Urinary bladder (tissue), 4 donors: ENCODE measurements around the gene THBS3. TPM values are rescaled to one million over a fixed set of nuclear protein-coding genes. Genes with fewer than 3 reads are reported as not detected.
"Not testable (repeated sequence)": the region's sequence is repeated elsewhere in the genome, so short reads cannot be mapped to it uniquely, and the experiment has no call there.

Experiments used
- DNase-seq: peaks from one replicate; pipeline ENCODE4 v3.0.0-alpha.2; 2015; ENCODE audit errors: extremely low spot score
- H3K27ac ChIP-seq: one replicate; pipeline ENCODE4 v1.5.1; 2013; ENCODE audit warnings: low read depth, mild to moderate bottlenecking, moderate library complexity
- H3K36me3 ChIP-seq: one replicate; pipeline ENCODE4 v1.6.1; 2013; ENCODE audit warnings: mild to moderate bottlenecking, moderate library complexity; ENCODE audit not compliant: insufficient read depth
- H3K4me1 ChIP-seq: one replicate; pipeline ENCODE4 v1.6.1; 2013; ENCODE audit warnings: mild to moderate bottlenecking, moderate library complexity; ENCODE audit not compliant: insufficient read depth
- H3K4me3 ChIP-seq: one replicate; pipeline ENCODE4 v1.5.1; 2013; ENCODE audit warnings: low read depth, low read length
- WGBS: extraction: QIAGEN DNeasy Blood & Tissue Kit; methylation state at CpG from one replicate; pipeline ENCODE4 v1.1.7; 2013; 5-methylcytosine and 5-hydroxymethylcytosine counted together
- polyA plus RNA-seq: library from polyadenylated mRNA; stranded (reverse); fragments of 200-250 nt; gene quantifications from one replicate; pipeline ENCODE4 v1.2.3, GENCODE V29; 2013
- total RNA-seq: library from RNA; depleted of rRNA; stranded (reverse); fragments of >200 nt; gene quantifications from one replicate; pipeline ENCODE4 v1.2.3, GENCODE V29; 2014
- donor health status: healthy with polysubstance abuse.
- donor health status: healthy.

THBS3 gene
- total RNA-seq (57.2 TPM), polyA plus RNA-seq (24.5 TPM)

DNA sequence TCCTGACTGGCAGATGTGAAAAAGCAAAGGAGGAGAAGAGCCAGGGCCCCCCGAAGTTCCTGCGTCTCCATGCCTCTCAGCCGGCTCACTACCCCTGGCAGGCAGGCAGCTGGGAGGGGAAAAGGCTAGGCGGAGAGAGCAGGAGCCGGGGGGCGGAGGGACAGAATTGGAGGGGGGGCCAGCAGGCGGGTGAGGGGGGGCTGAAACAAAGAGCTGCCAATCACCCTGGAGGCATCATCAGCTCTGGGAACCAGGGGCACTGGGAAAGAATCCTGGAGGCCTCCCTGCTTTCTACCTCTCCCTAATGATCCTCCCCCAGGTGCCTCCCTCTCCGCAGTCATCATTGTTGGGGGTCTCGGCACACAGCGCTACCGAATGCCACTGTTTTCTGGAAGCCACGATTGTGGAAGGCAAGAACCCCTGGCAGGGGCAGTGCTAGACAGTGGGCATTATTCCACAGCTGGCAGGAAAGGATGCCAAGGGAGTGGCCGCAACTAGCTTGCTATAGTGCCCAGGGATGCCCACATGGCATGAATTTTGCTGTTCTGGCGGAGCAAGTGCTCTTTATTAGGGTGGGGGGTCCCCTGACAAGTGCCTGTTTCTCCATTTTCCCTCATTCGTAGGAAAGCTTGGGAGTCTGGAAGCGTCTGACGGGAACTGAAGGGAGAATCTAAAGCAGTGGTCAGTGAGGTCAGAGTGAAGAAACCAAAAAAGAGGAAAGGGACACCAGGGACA lies at the start of gene THBS3:
THBS3 (minus strand) TSS at position 92 of the 735 bp plus-strand sequence; CDS start at position 71, 21 bp downstream.
- WGBS: 10% methylated on average over 17 of the region's 17 CpGs
- no peak for DNase-seq
- no peaks in the 10 kb centered on the region for H3K4me1 ChIP-seq
- peak within 1 kb of the TSS; percentile 66 for H3K4me3 ChIP-seq
- H3K36me3 ChIP-seq: no peaks in the 10 kb centered on the region
- peak within 1 kb of the TSS; percentile 93 for H3K27ac ChIP-seq

DNA sequence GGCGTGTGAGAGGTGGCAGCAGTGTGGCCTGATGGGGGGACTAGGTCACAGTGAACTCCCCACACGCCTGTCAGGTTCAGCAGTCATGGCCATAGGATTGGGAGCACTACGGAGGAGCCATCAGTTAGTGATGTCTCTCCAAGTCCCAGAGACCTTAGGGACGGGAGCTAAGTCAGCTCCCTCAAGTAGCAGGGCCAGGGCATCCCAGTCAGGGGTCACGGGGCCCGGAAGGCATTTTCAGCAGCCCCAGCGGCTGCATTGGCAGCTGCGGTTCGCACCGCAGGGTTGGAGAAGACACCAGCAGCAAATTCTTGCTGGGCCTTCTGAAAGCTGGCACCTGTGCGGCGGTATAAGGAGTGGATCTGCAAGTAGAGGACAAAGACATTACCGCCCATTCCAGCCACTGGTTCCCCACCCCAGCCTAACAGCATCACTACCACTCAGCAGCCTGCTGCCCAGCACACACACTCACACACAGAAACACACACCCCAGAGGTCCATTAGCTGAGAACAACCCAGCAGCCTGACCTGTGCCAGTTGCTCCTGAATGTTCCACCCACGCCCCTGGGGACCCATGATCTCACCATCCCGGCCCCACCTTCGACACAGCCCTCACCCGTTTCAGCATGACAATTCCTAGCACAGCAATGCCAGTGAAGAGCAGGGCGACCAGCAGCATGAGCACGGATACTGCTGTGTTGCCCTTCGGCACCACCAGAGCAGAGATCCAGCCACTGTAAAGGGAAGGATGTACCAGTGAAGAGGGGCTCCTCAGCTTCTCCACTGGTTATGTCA lies 48.6 kb upstream of the THBS3 start:
- H3K27ac ChIP-seq: peak overlapping the region; percentile 87
- H3K4me3 ChIP-seq: no peak overlapping the region
- H3K36me3 ChIP-seq: peaks cover 2% of the 10 kb centered on the region
- H3K4me1 ChIP-seq: no peaks in the 10 kb centered on the region
- 73% methylated on average over 20 of the region's 20 CpGs for WGBS
- no peak for DNase-seq

DNA sequence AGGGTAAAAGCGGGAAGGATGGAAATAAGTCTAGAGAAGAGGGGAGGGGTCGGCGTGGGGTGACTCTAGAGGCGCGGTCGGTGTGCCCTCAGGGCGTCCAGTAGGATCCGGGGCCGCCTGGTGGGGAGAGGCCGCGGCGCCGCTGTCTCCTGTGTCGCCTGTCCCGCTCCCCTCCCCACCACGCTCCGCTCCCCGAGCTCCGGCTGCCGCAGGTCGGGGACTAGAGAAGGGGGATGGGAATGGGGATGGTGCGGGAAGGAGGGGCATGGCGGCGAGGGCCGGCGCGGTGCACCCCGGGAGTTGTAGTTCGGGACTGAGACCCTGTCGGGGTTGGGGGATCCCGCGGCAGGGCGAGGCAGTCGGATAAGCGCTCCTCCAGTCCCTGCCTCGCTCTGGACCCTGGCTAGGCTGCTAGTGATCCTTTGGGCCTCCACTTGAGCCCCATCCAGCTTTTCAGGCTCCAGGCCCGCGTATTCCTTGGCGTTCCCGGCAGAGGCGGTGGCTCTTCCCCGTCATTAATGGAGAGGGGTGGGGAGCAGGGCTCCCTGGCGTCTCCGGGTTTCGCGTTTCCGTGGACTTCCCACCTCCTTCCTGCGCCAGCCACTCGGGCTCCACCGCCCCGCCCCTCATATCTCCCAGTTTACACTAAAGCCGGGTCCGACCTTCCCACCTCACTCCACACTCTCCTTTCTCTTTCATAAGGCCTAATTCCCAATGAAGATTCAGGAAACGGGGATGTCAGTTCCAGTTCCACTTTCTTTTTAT lies 47.7 kb upstream of the THBS3 start, which contains the start of gene ENTREP3:
ENTREP3 (minus strand) TSS at position 241 of the 765 bp plus-strand sequence. CDS start 606 bp downstream, outside the sequence.
- Histone ChIP-seq H3K27ac (peak within 1 kb of the TSS; percentile 87), H3K36me3 (peaks cover 2% of the 10 kb centered on the region), H3K4me3 (peak within 1 kb of the TSS; percentile 75), H3K4me1 (no peaks in the 10 kb centered on the region)
- DNase-seq: peak; percentile 72
- WGBS: under 1% methylated on average over 54 of the region's 54 CpGs

DNA sequence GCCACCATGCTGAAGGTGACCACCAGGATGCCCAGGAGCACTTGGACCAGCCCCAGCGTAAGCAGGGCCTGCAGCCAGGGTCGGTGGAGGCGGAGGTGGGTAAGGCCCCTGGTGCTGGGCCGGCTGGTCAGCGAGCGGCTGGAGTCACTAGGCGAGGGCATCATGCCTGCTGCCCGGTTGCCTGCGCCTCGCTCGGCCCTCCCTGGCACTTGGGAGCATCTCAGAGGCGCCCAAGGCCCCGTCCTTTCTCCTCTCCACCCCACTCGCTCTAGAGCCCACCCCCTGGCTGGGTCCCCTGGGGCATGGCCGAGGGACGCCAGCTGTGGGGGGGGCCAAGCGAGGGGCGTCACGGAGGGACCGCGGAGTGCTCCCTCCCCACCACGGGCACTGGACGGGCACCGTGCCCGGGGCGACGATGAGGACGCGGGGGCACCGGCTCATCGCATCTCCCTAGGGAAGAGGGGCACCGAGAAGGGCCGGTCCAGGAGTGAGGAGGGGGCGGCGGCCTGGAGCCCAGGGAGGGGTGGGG lies 47.1 kb upstream of the THBS3 start:
- Histone ChIP-seq H3K36me3 (peaks cover 2% of the 10 kb centered on the region), H3K4me3 (peak overlapping the region; percentile 75), H3K27ac (peak overlapping the region; percentile 82), H3K4me1 (no peaks in the 10 kb centered on the region)
- WGBS: 2% methylated on average over 35 of the region's 35 CpGs
- DNase-seq: no peak

DNA sequence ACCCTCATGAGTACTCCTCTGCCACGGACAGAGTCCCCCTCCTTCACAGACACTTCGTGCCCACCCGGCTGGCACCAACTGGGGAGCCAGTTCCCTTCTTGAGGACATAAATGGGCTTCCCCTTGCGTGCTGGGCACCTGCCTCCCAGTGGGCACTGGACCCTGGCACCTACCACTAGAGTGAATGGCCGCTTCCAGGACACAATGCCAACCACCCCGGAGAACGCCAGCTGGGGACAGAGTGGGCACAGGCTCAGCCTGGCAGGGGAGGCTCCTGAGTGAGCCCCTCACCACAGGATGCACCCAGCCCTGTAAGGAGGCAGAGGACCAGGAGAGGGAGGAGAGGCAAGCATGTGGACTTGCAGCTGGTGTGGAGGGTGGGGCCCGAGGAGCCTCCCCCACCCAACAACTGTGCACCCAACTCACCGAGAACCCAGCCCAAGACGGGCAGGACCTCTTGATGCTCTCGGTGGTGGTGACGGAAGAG lies 46.6 kb upstream of the THBS3 start:
- Histone ChIP-seq H3K27ac (no peak overlapping the region), H3K4me3 (peak overlapping the region; percentile 75), H3K4me1 (no peaks in the 10 kb centered on the region), H3K36me3 (peaks cover 2% of the 10 kb centered on the region)
- WGBS: 33% methylated on average over 12 of the region's 12 CpGs
- no peak for DNase-seq

DNA sequence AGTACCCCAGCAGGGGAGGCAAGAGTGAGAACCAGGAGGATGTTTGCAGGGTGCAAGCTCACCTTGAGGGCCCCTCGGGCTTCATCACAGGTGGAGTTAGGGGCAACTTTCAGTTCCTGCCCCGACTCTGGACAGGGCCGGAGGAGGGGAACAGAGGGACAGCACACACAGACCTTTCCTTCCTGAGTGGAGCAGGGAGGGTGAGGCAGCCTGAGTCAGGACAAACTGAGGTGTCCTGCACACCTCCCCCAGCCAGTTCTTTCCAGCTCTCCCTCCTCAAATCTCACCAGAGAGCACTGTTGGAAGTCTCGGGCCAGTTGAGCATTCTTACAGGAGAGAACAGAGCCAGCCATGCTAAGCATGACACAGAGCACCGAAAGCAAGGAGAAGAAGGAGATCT lies 46.1 kb upstream of the THBS3 start:
- Histone ChIP-seq H3K27ac (no peak overlapping the region), H3K4me1 (no peaks in the 10 kb centered on the region), H3K4me3 (no peak overlapping the region), H3K36me3 (peaks cover 2% of the 10 kb centered on the region)
- 60% methylated on average over 5 of the region's 5 CpGs for WGBS
- no peak for DNase-seq

DNA sequence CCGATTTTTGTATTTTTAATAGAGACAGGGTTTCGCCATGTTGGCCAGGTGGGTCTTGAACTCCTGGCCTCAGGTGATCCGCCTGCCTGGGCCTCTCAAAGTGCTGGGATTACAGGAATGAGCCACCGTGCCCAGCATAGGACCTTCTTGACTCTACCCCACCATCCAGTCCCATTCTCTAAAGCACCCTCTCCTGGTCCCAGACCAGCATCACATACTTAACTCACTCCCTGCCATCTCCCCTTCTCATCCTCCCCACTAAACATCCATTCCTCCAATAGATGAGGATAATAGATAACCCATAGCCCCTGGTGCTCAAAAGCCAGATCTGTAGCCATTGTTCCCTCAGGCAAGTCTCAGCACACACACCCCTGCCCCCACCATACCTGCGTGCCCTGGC lies 45.5 kb upstream of the THBS3 start:
- Histone ChIP-seq H3K4me1 (no peaks in the 10 kb centered on the region), H3K36me3 (peaks cover 2% of the 10 kb centered on the region), H3K27ac (no peak overlapping the region), H3K4me3 (no peak overlapping the region)
- 82% methylated on average over 5 of the region's 5 CpGs for WGBS
- DNase-seq: no peak

DNA sequence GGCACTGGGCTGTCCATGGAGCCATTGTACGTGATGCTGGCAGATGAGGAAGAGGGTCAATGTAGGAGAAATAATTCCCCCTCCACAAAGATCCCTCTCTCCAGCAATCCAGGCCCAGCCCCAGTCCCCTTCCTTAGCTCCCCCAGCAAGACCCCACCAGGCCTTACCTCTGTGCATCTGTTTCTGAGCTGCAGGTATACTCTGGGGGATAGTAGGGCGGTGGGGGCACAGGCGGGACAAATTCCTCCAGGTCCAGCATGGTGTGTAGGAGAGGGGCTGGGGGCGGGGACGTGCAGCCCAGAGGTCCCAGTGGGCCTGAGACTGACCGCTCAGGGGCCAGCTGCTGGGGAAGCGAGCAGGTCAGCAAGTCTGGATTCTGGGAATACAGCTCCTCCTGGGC lies 43.9 kb upstream of the THBS3 start:
- no peak overlapping the region for H3K27ac ChIP-seq
- H3K4me3 ChIP-seq: no peak overlapping the region

DNA sequence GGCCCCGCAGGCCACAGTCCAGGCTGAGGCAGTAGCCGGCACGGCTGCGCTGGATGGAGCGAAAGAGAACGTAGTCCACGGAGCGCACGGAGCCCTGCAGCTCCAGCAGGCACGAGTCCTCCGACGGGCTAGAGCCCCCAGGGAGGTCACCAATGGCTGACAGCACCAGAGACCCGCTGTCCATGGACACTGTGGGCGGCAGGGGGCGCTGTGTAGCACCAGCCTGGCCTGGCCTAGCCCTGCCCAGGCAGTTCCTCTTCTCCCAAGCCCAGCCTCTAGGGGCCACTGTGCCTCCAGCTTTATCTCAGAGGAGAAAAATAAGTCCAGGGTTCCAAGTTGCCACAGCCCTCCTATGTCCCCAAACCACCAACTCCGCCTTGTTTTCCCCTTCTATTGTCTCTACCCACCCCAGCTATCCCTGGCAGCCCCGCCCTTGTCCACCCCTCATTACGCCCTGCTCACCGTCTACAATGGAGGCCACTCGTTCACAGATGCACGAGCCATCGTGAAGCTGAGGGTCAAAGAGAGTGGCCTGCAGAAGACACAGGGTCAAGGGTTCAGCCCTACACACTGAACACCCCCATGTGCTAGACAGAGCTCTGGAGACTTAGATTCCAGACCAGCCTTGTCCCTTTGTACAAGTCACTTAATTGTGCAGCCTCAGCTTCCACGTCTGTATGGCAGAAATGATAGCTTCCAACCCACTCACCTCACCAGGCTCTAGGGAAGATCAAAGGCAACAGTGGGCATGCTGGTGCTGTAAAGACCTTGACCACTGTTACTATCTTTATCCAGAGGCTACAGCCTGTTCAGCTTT lies 43.1 kb upstream of the THBS3 start:
- Histone ChIP-seq H3K4me3 (no peak overlapping the region), H3K27ac (no peak overlapping the region), H3K4me1 (no peaks in the 10 kb centered on the region), H3K36me3 (peaks cover 2% of the 10 kb centered on the region)
- DNase-seq: peak; percentile 79
- 16% methylated on average over 23 of the region's 23 CpGs for WGBS

More for the DNA sequence above, 43.9 kb upstream of the THBS3 start:
- no peaks in the 10 kb centered on the region for H3K4me1 ChIP-seq
- H3K36me3 ChIP-seq: peaks cover 2% of the 10 kb centered on the region
- WGBS: 84% methylated on average over 7 of the region's 7 CpGs
- no peak for DNase-seq

DNA sequence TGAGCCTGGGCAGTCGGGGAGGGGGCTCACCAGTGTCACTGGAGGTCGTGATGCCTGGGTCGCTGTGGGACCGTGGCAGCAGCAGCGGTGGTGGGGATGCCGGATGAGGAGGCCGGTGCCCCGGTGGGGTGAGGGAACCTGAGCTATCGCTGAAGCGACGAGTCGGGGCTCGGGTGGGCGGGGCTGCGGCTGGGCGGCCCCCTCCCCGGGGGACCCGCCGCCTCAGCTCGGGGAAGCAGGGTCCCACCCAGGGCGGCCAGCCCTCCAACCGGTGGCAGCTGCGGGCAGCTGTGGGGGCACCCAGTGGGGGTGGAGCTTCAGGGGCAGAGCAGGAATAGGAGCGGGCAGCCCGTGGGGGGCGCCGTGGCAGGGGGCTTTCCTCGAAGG lies 42.5 kb upstream of the THBS3 start:
- WGBS: 25% methylated on average over 28 of the region's 28 CpGs
- Histone ChIP-seq H3K4me3 (no peak overlapping the region), H3K27ac (no peak overlapping the region), H3K4me1 (no peaks in the 10 kb centered on the region), H3K36me3 (peaks cover 2% of the 10 kb centered on the region)
- no peak for DNase-seq

DNA sequence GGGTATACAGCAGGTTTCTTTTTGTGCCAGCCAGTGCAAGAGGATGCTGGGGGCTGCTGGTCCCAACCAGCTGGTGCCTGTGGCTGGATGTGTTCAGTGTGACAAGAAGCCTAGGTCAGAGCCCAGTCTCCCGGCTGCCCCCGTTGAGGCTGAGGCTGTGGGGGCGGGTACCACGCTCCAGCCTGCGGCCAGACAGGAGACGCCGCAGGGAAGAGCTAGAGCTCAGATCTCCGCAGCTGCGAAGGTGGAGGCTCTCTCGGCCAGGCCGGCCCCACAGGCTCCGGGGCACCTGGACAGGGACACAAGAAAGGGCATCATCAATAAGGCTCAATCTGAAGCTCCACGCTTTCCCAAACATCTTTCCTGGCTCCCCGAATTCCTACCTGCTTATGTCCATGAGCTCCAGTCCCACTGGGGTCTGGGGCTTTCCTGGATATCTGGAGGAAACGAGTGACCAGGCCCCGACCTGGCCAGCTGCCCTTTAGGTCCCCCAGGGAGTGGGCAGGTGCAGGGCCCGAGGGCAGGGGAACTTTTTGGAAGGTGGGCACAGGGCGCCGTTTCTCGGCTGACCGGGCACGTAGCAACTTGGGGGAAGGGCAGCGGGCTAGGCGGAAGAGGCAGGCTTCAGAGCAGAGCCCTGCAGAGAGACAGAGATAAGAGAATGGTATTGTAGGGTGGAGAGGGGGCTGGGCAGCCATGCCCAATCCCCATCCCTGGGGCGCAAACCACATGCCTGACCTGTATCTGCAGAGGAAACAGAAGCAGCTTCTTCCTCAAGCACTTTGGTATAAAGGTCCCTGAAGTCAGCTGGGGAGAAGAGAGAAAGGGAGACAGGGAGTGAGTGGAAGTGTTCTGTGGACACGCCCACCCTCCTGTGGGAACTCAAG lies 40.2 kb upstream of the THBS3 start:
- H3K36me3 ChIP-seq: peaks cover 2% of the 10 kb centered on the region
- H3K27ac ChIP-seq: no peak overlapping the region
- no peak overlapping the region for H3K4me3 ChIP-seq
- no peaks in the 10 kb centered on the region for H3K4me1 ChIP-seq
- no peak for DNase-seq
- WGBS: 88% methylated on average over 26 of the region's 26 CpGs

DNA sequence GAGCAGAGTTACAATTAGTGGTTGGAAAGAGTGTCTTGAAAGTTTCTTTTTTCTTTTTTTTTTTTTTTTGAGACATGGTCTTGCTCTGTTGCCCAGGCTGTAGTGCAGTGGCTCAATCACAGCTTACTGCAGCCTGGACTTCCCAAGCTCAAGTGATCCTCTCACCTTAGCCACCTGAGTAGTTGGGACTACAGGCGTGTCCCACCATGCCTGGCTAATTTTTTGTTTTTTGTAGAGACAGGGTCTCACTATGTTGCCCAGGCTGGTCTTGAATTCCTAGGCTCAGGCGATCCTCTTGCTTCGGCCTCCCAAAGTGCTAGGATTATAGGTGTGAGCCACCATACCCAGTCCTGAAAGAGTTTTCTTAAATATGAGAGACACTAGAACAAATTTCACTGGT lies 39.1 kb upstream of the THBS3 start:
- not testable (repeated sequence) for H3K4me1 ChIP-seq, H3K36me3 ChIP-seq

More for the DNA sequence above, 39.1 kb upstream of the THBS3 start:
- H3K27ac ChIP-seq, H3K4me3 ChIP-seq, DNase-seq: not testable (repeated sequence)
- 96% methylated on average over 3 of the region's 3 CpGs for WGBS
